OCI-LY1 (cell line): Measurements from ENCODE around the gene PIAS1.

Source experiments
- CTCF ChIP-seq: fragments of 200-600 bp; sonication (generic), shearing (Covaris generic); IDR thresholded peaks from 2 replicates; pipeline ENCODE4 v1.5.1; 2017; ENCODE audit warnings: mild to moderate bottlenecking, antibody characterized with exemption, low read length, moderate library complexity, mixed read lengths
- EZH2 ChIP-seq: fragments of 200-600 bp; sonication (generic), shearing (Covaris generic); IDR thresholded peaks from 2 replicates; pipeline ENCODE4 v1.8.0; 2017; ENCODE audit warnings: borderline replicate concordance, mixed run types, mild to moderate bottlenecking, antibody characterized with exemption, low read length, moderate library complexity, mixed read lengths

- TF ChIP-seq CTCF: no peak
- TF ChIP-seq EZH2: no peak
Measured at GRCh38 chr15:68220967-68221366, 166.9 kb downstream of the PIAS1 start.
